Kidney (tissue), 14 donors: ENCODE measurements around the gene NSUN6. TPM values are rescaled to one million over a fixed set of nuclear protein-coding genes. Genes with fewer than 3 reads are reported as not detected.

Experiments
- DNase-seq, 5 donors: peaks; one replicate each; pipeline ENCODE4 v3.0.0-alpha.2; 2013 to 2020
- FAIRE-seq: peaks from 2 replicates; lab custom pipeline; 2012; peaks lifted over from hg19 to GRCh38; lab: Jason Lieb, UNC
- H3K27ac ChIP-seq, 2 donors: one replicate each; pipeline ENCODE4 v1.7.0; 2013; ENCODE audit warnings: low read depth in 2 of 2, low read length in 2 of 2, inconsistent platforms in 1 of 2
- H3K27me3 ChIP-seq: one replicate; pipeline ENCODE4 v1.7.1; 2013; ENCODE audit warnings: low read length, inconsistent platforms; ENCODE audit not compliant: control insufficient read depth, insufficient read depth
- H3K36me3 ChIP-seq, 3 donors: one replicate each; pipeline versions ENCODE4 v1.7.0 to v1.7.1; 2013; ENCODE audit warnings: low read length in 3 of 3, control low read depth in 1 of 3, inconsistent platforms in 1 of 3; ENCODE audit not compliant: insufficient read depth in 3 of 3, control insufficient read depth in 2 of 3
- H3K4me1 ChIP-seq, 3 donors: one replicate each; pipeline versions ENCODE4 v1.7.0 to v1.7.1; 2013; ENCODE audit warnings: low read length in 3 of 3, inconsistent platforms in 1 of 3, low read depth in 1 of 3; ENCODE audit not compliant: control insufficient read depth in 2 of 3, insufficient read depth in 2 of 3
- H3K4me3 ChIP-seq, 3 donors: one replicate each; pipeline versions ENCODE4 v1.7.0 to v1.8.1; 2013; ENCODE audit warnings: low read length in 3 of 3, control low read depth in 1 of 3, inconsistent platforms in 1 of 3
- H3K9ac ChIP-seq, 3 donors: one replicate each; pipeline versions ENCODE4 v1.7.0 to v1.7.1; 2013; ENCODE audit warnings: low read length in 3 of 3, control low read depth in 1 of 3, inconsistent platforms in 1 of 3
- H3K9me3 ChIP-seq, 3 donors: one replicate each; pipeline versions ENCODE4 v1.7.0 to v1.7.1; 2013; ENCODE audit warnings: low read length in 3 of 3, control low read depth in 1 of 3, inconsistent platforms in 1 of 3; ENCODE audit not compliant: control insufficient read depth in 2 of 3, insufficient read depth in 1 of 3
- CTCF ChIP-seq: IDR thresholded peaks from 3 replicates; pipeline ENCODE4 v1.5.1; 2012; ENCODE audit warnings: mild to moderate bottlenecking, moderate library complexity, borderline replicate concordance; ENCODE audit not compliant: insufficient read depth; ENCODE audit errors: extremely low read depth
- intact Hi-C: fragments of 100-400 bp; cut with DNase I; formaldehyde crosslinking; loops from one replicate; pipeline ENCODE4 v1.11.1; 2022
- polyA plus RNA-seq: library from polyadenylated mRNA; stranded (reverse); fragments of 350-450 nt; fragmentation: Illumina TruSeq; extraction: RNeasy Lipid Tissue Mini Kit (QIAGEN cat#74804); gene quantifications from one replicate; pipeline ENCODE4 v1.2.3, GENCODE V29; 2014; ENCODE audit warnings: low read depth, low replicate concordance; ENCODE audit not compliant: insufficient read depth
- total RNA-seq: library from RNA; stranded (reverse); fragmentation: NEBNext Ultra II Directional; extraction: Animal tissue kit (Norgen Biotek cat#: 25700); gene quantifications from one replicate; pipeline ENCODE4 v1.2.1, GENCODE V29; 2021
- donor health status: control.
- donor health status: control.
- donor health status: control.
- donor health status: control.
- donor health status: control.
- donor health status: DM: yes; HTN: yes; CAD: no.
- donor health status: Normal renal cell carcinoma (clear cell type).

NSUN6 gene
- total and polyA plus RNA-seq, 2 donors from 2014 or later: 6.3 to 19.3 TPM

- Histone ChIP-seq H3K4me3 (no peak overlapping the region), H3K36me3 (peaks cover 0 to 3% (median 0%) of the 10 kb centered on the region in 3 donors), H3K9me3 (no peaks in the 10 kb centered on the region), H3K9ac (no peak overlapping the region), H3K4me1 (no peaks in the 10 kb centered on the region), H3K27me3 (no peaks in the 10 kb centered on the region), H3K27ac (no peak overlapping the region)
- DNase-seq (no peak), FAIRE-seq (no peak)
- intact Hi-C loops: no loop called here
- no peak for TF ChIP-seq CTCF
Observed at GRCh38 chr10:18681971-18682411, 30.6 kb upstream of the NSUN6 start.

- FAIRE-seq (no peak), DNase-seq (no peak)
- Histone ChIP-seq H3K9me3 (no peaks in the 10 kb centered on the region), H3K4me1 (no peaks in the 10 kb centered on the region), H3K4me3 (no peak overlapping the region), H3K27me3 (no peaks in the 10 kb centered on the region), H3K9ac (no peak overlapping the region), H3K27ac (no peak overlapping the region), H3K36me3 (peaks cover 0 to 3% (median 3%) of the 10 kb centered on the region in 3 donors)
- no peak for TF ChIP-seq CTCF
- intact Hi-C loops: no loop called here
Observed at GRCh38 chr10:18681366-18681765, 30.0 kb upstream of the NSUN6 start.

- Histone ChIP-seq H3K27me3 (no peaks in the 10 kb centered on the region), H3K4me3 (no peak overlapping the region), H3K9ac (no peak overlapping the region), H3K9me3 (no peaks in the 10 kb centered on the region), H3K27ac (no peak overlapping the region), H3K36me3 (peaks cover 0 to 8% (median 3%) of the 10 kb centered on the region in 3 donors), H3K4me1 (no peaks in the 10 kb centered on the region)
- intact Hi-C loops: no loop called here
- FAIRE-seq (no peak), DNase-seq (no peak)
- TF ChIP-seq CTCF: no peak
Observed at GRCh38 chr10:18680754-18681153, 29.4 kb upstream of the NSUN6 start.

- Histone ChIP-seq H3K9ac (no peak overlapping the region), H3K4me3 (no peak overlapping the region), H3K9me3 (no peaks in the 10 kb centered on the region), H3K27me3 (no peaks in the 10 kb centered on the region), H3K36me3 (peaks cover 5 to 18% (median 6%) of the 10 kb centered on the region in 3 donors), H3K4me1 (no peaks in the 10 kb centered on the region), H3K27ac (no peak overlapping the region)
- DNase-seq: no peak
- FAIRE-seq: no peak
- intact Hi-C loops: no loop called here
- TF ChIP-seq CTCF: no peak
Observed at GRCh38 chr10:18675086-18675801, 23.9 kb upstream of the NSUN6 start.
